GM12864 (cell line): ENCODE data around the gene PRKD1.

Experiments used
- DNase-seq: peaks from one replicate; pipeline ENCODE4 v3.0.0-alpha.2; 2011; ENCODE audit warnings: low read depth
- H3K4me3 ChIP-seq: 2 replicates; pipeline ENCODE4 v1.5.1; 2011; ENCODE audit warnings: mild to moderate bottlenecking, low read depth, low read length, control low read depth
- TF ChIP-seq, protein P1 (sequence below): IDR thresholded peaks from 2 replicates; pipeline ENCODE4 v1.5.1; 2011; ENCODE audit warnings: low read depth, mild to moderate bottlenecking, moderate library complexity, low read length, control low read depth, inconsistent platforms; ENCODE audit errors: missing control alignments

Gene PRKD1

GRCh38 chr14:29925101-29925722, 2.4 kb downstream of the PRKD1 start:
- no peak for DNase-seq

DNA sequence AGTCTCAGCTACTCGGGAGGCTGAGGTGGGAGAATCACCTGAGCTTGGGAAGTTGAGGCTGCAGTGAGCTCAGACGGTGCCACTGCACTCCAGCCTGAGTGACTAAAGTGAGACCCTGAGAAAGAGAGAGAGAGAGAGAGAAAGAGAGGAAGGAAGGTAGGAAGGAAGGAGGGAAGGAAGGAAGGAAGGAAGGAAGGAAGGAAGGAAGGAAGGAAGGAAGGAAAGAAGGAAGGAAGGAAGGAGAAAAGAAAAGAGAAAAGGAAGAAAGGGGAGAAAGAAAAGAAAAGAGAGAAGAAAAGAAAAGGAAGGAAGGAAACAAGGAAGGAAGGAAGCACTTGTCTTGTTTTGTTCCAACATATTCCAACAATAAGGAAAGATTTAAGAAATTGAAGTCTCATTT, 7.8 kb downstream of the PRKD1 start:
- TF ChIP-seq, protein P1, sequence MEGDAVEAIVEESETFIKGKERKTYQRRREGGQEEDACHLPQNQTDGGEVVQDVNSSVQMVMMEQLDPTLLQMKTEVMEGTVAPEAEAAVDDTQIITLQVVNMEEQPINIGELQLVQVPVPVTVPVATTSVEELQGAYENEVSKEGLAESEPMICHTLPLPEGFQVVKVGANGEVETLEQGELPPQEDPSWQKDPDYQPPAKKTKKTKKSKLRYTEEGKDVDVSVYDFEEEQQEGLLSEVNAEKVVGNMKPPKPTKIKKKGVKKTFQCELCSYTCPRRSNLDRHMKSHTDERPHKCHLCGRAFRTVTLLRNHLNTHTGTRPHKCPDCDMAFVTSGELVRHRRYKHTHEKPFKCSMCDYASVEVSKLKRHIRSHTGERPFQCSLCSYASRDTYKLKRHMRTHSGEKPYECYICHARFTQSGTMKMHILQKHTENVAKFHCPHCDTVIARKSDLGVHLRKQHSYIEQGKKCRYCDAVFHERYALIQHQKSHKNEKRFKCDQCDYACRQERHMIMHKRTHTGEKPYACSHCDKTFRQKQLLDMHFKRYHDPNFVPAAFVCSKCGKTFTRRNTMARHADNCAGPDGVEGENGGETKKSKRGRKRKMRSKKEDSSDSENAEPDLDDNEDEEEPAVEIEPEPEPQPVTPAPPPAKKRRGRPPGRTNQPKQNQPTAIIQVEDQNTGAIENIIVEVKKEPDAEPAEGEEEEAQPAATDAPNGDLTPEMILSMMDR = no peak
- DNase-seq = no peak
- no peak overlapping the region for H3K4me3 ChIP-seq

More at GRCh38 chr14:29925101-29925722, 2.4 kb downstream of the PRKD1 start:
- H3K4me3 ChIP-seq = no peak overlapping the region
- TF ChIP-seq, protein P1 = no peak

DNA sequence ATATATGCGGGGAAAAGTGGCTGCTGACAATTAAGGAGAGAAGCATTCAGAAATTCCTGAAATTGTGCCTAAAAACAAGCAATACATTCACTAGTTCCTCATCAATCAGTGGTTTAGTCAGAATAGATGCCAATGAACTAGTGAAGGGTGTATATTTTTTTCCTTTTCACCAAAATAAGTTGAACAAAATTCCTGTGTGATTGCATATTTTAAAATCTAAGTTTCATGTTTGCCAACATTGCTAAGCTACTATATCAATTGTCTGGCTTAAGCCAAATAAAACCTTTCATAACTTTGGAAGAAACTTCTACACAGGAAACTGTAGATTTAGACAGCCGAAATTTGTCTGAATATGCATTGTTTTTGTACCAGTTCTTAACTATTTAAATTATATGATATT, 8.7 kb downstream of the PRKD1 start:
- no peak overlapping the region for H3K4me3 ChIP-seq
- TF ChIP-seq, protein P1 = no peak
- no peak for DNase-seq

- no peak for DNase-seq
- no peak overlapping the region for H3K4me3 ChIP-seq
- TF ChIP-seq, protein P1 = no peak
Observed at GRCh38 chr14:29913566-29913965, 14.1 kb downstream of the PRKD1 start.

GRCh38 chr14:29911810-29912209, 15.8 kb downstream of the PRKD1 start:
- H3K4me3 ChIP-seq = no peak overlapping the region
- TF ChIP-seq, protein P1 = no peak
- no peak for DNase-seq

DNA sequence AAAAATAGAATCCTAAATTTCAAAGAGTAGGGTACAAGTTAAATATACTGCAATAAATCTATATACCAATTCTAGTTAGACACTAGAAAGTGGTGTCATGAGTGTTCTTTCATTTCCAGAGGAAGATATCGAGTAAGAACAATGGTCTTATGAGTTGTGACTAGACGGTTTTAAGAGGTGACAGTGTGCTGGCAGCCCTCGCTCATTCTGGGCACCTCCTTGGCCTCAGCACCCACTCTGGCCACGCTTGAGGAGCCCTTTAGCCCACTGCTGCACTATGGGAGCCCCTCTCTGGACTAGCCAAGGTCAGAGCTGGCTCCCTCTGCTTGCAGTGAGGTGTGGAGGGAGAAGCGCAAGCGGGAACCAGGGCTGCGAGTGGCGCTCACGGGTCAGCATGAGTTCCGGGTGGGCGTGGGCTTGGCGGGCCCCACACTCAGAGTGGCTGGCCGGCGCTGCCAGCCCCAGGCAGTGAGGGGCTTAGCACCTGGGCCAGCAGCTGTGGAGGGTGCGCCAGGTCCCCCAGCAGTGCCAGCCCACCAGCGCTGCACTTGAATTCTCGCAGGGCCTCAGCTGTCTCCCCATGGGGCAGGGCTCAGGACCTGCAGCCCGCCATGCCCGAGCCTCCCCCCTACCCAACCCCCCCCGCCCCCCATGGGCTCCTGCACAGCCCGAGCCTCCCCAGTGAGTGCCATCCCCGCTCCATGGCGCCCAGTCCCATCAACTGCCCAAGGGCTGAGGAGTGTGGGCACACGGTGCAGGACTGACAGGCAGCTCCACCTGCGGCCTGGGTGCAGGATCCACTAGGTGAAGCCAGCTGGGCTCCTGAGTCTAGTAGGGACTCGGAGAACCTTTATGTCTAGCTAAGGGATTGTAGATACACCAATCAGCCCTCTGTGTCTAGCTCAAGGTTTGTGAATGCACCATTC, 18.7 kb downstream of the PRKD1 start:
- no peak for DNase-seq
- H3K4me3 ChIP-seq = no peak overlapping the region
- TF ChIP-seq, protein P1 = no peak
